Activated CD8-positive, alpha-beta memory T cell treated with anti-CD3 and anti-CD28 coated beads, Interleukin-2, amount 50 U/mL, for 1 hour (primary cell): ENCODE data around the gene EFCAB3.
"Not testable (repeated sequence)": the region's sequence is repeated elsewhere in the genome, so short reads cannot be mapped to it uniquely, and the experiment has no call there.

Experiments used
- DNase-seq: peaks from one replicate; pipeline ENCODE4 v3.0.0-alpha.2; 2020; ENCODE audit errors: extremely low read depth

EFCAB3 gene

GRCh38 chr17:62464422-62464821 is 84.1 kb downstream of the EFCAB3 start:
- DNase-seq = not testable (repeated sequence)

GRCh38 chr17:62465271-62465670 is 84.9 kb downstream of the EFCAB3 start:
- not testable (repeated sequence) for DNase-seq
